ENCODE results near the gene RPL35A. TPM values are rescaled to one million over a fixed set of nuclear protein-coding genes. Genes with fewer than 3 reads are reported as not detected.
A peak's percentile ranks its signal among the peaks of the same experiment; 100 is the strongest.

The RPL35A gene
- total and polyA plus RNA-seq, 9 of the 15 experiments (the other 6 are each of a cell fraction or from before 2014, with no cell fraction given) = 1,475 to 2,942 (median 2,367) TPM

GRCh38 chr3:197949778-197950676 lies at the start of gene RPL35A (continued):
- TF ChIP-seq TFE3 (CRISPR knock-in tag; IDR thresholded peaks at IDR 0.05) (no peak), ZFX (CRISPR knock-in tag; IDR thresholded peaks at IDR 0.05) (peak; percentile 84), POLR3G (IDR thresholded peaks at IDR 0.05; ENCODE audit: extremely low read depth, insufficient read length, insufficient replicate concordance) (no peak), SMAD1 (IDR thresholded peaks at IDR 0.05; ENCODE audit: low read depth, low read length, partially characterized antibody) (peak; percentile 92), NFE2 (IDR thresholded peaks at IDR 0.05; ENCODE audit: low read depth) (peak; percentile 99), SNIP1 (IDR thresholded peaks at IDR 0.05; ENCODE audit: low read depth) (no peak), MEF2A (IDR thresholded peaks at IDR 0.05; ENCODE audit: control insufficient read depth, low read depth, low read length) (0 out of 2 replicates have a peak, but pooled peaks have one; percentile 3), ZNF124 (CRISPR knock-in tag; IDR thresholded peaks at IDR 0.05) (no peak), CREB1 (IDR thresholded peaks at IDR 0.05) (peak; percentile 8; the same call in 1 of the 2 replicates), CREB1 (CRISPR knock-in tag; IDR thresholded peaks at IDR 0.05) (no peak; the same call in 1 of the 2 replicates), TAF1 (IDR thresholded peaks at IDR 0.05; ENCODE audit: control insufficient read depth, extremely low read depth, insufficient read depth, low read length, severe bottlenecking) (peak; percentile 96), TAL1 (IDR thresholded peaks at IDR 0.05) (peak; percentile 43), THRAP3 (IDR thresholded peaks at IDR 0.05; ENCODE audit: borderline replicate concordance) (0 out of 2 replicates have a peak, but pooled peaks have one; percentile 22), ZBTB1 (CRISPR knock-in tag; IDR thresholded peaks at IDR 0.05; ENCODE audit: borderline replicate concordance, low read depth) (no peak), ARNT (IDR thresholded peaks at IDR 0.05) (peak in 1 of 2 experiments; percentile 75; a peak in 2 of 4 replicates), JUNB (CRISPR knock-in tag; conservative IDR thresholded peaks at IDR 0.05) (no peak), E2F6 (IDR thresholded peaks at IDR 0.05; ENCODE audit: borderline replicate concordance in 1 of 2, extremely low read depth in 1 of 2, insufficient read depth in 1 of 2, insufficient read length in 1 of 2, low read depth in 1 of 2, low read length in 1 of 2, poor library complexity in 1 of 2, severe bottlenecking in 1 of 2) (peak; percentile 80 to 92), DIDO1 (tag; IDR thresholded peaks at IDR 0.05; ENCODE audit: low read depth) (peak; percentile 81; the same call in 1 of the 2 replicates), DNMT1 (IDR thresholded peaks at IDR 0.05) (0 out of 2 replicates have a peak, but pooled peaks have one; percentile 46), RFX5 (IDR thresholded peaks at IDR 0.05; ENCODE audit: low read depth, low read length) (peak; percentile 57; the same call in 1 of the 2 replicates), ZNF41 (CRISPR knock-in tag; conservative IDR thresholded peaks at IDR 0.05) (no peak), POLR2H (tag; IDR thresholded peaks at IDR 0.05; ENCODE audit: low read depth) (peak; percentile 97), CCNT2 (IDR thresholded peaks at IDR 0.05; ENCODE audit: borderline replicate concordance, extremely low read depth, insufficient read length, low read depth, low read length) (peak; percentile 16)
- TF ChIP-seq, protein P1, sequence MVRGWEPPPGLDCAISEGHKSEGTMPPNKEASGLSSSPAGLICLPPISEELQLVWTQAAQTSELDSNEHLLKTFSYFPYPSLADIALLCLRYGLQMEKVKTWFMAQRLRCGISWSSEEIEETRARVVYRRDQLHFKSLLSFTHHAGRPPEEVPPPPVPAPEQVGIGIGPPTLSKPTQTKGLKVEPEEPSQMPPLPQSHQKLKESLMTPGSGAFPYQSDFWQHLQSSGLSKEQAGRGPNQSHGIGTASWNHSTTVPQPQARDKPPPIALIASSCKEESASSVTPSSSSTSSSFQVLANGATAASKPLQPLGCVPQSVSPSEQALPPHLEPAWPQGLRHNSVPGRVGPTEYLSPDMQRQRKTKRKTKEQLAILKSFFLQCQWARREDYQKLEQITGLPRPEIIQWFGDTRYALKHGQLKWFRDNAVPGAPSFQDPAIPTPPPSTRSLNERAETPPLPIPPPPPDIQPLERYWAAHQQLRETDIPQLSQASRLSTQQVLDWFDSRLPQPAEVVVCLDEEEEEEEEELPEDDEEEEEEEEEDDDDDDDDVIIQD (CRISPR knock-in tag; IDR thresholded peaks at IDR 0.05) = no peak

Data from K562 (cell line).